Gastroesophageal sphincter (tissue), 3 donors: Measurements from ENCODE around the gene GSTM1.
A peak's percentile ranks its signal among the peaks of the same experiment; 100 is the strongest.

Source experiments
- CTCF ChIP-seq, 4 experiments: fragments of 200-600 bp in 2 of 4; fragments of 450-650 bp in 2 of 4; sonication (generic) in 1 of 4; IDR thresholded peaks; one replicate each; pipeline ENCODE4 v1.5.1; 2017 to 2019; ENCODE audit warnings: antibody characterized with exemption in 4 of 4, mild to moderate bottlenecking in 2 of 4, moderate library complexity in 2 of 4
- POLR2A ChIP-seq, 2 donors: fragments of 450-650 bp; IDR thresholded peaks; one replicate each; pipeline ENCODE4 v1.6.1; 2017; ENCODE audit warnings: antibody characterized with exemption in 2 of 2, mild to moderate bottlenecking in 2 of 2, moderate library complexity in 1 of 2
- POLR2AphosphoS5 ChIP-seq: sonication (generic); formaldehyde crosslinking; IDR thresholded peaks from one replicate; pipeline ENCODE4 v1.6.1; 2017; ENCODE audit warnings: antibody characterized with exemption

GRCh38 chr1:109667452-109668122 is 20.0 kb upstream of the GSTM1 start, which contains the start of gene GSTM2:
- TF ChIP-seq POLR2AphosphoS5 (no peak), POLR2A (IDR thresholded peaks at IDR 0.05) (peak in 1 of 2 donors; percentile 15), CTCF (IDR thresholded peaks at IDR 0.05) (no peak)
